Heart left ventricle (tissue), 16 donors: ENCODE measurements around the gene GNAS. TPM values are rescaled to one million over a fixed set of nuclear protein-coding genes. Genes with fewer than 3 reads are reported as not detected.

ENCODE experiments used
- ATAC-seq, 4 donors: fragments of 200-7000 bp; cut with Tn5 transposase; one replicate each; pipeline ENCODE4 v1.9.1; 2020 to 2022; ENCODE audit warnings: moderate library complexity in 4 of 4, mild to moderate bottlenecking in 3 of 4, moderate number of reproducible peaks in 1 of 4
- DNase-seq, 5 donors: peaks; one replicate each; pipeline ENCODE4 v3.0.0-alpha.2; 2020
- H3K27ac ChIP-seq, 12 donors: fragments of 200-600 bp; sonication (generic) in 4 of 12; one replicate each; pipeline versions ENCODE4 v1.5.0 to v1.8.0; 2016 to 2022; ENCODE audit warnings: mild to moderate bottlenecking in 2 of 12
- H3K27me3 ChIP-seq, 9 donors: fragments of 200-600 bp; sonication (generic) in 2 of 9; one replicate each; pipeline versions ENCODE4 v1.5.1 to v1.8.0; 2016 to 2022; ENCODE audit warnings: mild to moderate bottlenecking in 3 of 9
- H3K36me3 ChIP-seq, 9 donors: fragments of 200-600 bp; sonication (generic) in 2 of 9; one replicate each; pipeline versions ENCODE4 v1.5.0 to v1.8.0; 2018 to 2022; ENCODE audit warnings: mild to moderate bottlenecking in 2 of 9
- H3K4me1 ChIP-seq, 12 donors: fragments of 200-600 bp; sonication (generic) in 4 of 12; one replicate each; pipeline versions ENCODE4 v1.5.0 to v1.8.0; 2016 to 2022; ENCODE audit warnings: mild to moderate bottlenecking in 3 of 12
- H3K4me3 ChIP-seq, 12 donors: fragments of 200-600 bp; sonication (generic) in 4 of 12; one replicate each; pipeline versions ENCODE4 v1.5.0 to v1.8.0; 2017 to 2022; ENCODE audit warnings: mild to moderate bottlenecking in 9 of 12, moderate library complexity in 4 of 12
- H3K9me3 ChIP-seq, 12 donors: fragments of 200-600 bp; sonication (generic) in 4 of 12; one replicate each; pipeline versions ENCODE4 v1.5.0 to v1.8.0; 2016 to 2022; ENCODE audit warnings: mild to moderate bottlenecking in 1 of 12
- CTCF ChIP-seq, 12 donors: fragments of 200-600 bp; sonication (generic) in 4 of 12; IDR thresholded peaks; one replicate each; pipeline versions ENCODE4 v1.5.0 to v1.8.0; 2018 to 2022; ENCODE audit warnings: antibody characterized with exemption in 12 of 12, mild to moderate bottlenecking in 5 of 12
- POLR2A ChIP-seq, 2 donors: fragments of 450-650 bp; IDR thresholded peaks; one replicate each; pipeline ENCODE4 v1.6.1; 2017; ENCODE audit warnings: antibody characterized with exemption in 2 of 2, mild to moderate bottlenecking in 2 of 2, moderate library complexity in 2 of 2
- WGBS, 4 donors: extraction: QIAGEN DNeasy Blood & Tissue Kit in 2 of 4; methylation state at CpG; one replicate each; pipeline versions ENCODE4 v1.1.5 to v1.1.7; 2013 to 2018; 5-methylcytosine and 5-hydroxymethylcytosine counted together
- intact Hi-C, 10 donors: fragments of 100-400 bp; cut with DNase I; formaldehyde crosslinking; loops; one replicate each; pipeline versions ENCODE4 v1.11.1 to v1.14.2; 2022
- microRNA counts, 2 donors: library from miRNA; unstranded; fragments of <30 nt; microRNA quantifications; one replicate each; lab custom pipeline; 2016
- microRNA-seq, 4 donors: library from miRNA; unstranded; fragments of <30 nt; microRNA quantifications; one replicate each; pipeline versions ENCODE4 to v1.2.0, GENCODE V29; 2017 to 2020
- polyA plus RNA-seq, 2 donors: library from polyadenylated mRNA; stranded (reverse); fragments of 200-250 nt; gene quantifications; one replicate each; pipeline ENCODE4 v1.2.3, GENCODE V29; 2013
- total RNA-seq, 9 donors: library from RNA; depleted of rRNA in 2 of 9; stranded (reverse); fragments of >200 nt in 2 of 9; fragmentation: NEBNext Ultra II Directional in 3 of 9; extraction: Animal tissue kit (Norgen Biotek cat#: 25700) in 3 of 9; gene quantifications; one replicate each; pipeline versions ENCODE4 v1.1.0 to v1.2.4, GENCODE V29; 2016 to 2023
- donor health status: ischemic (EF 13 %, LVEDD 7.1; RV severe dilation, severe dysfunction).
- donor health status: healthy with polysubstance abuse.
- donor health status: DM: no; HTN: yes; CAD: no.
- donor health status: DM: no; HTN: no; CAD: no.
- donor health status: ischemic (EF 25% LVEDD 6.9; RV normal size, moderate dysfunction).
- donor health status: ischemic (EF 25% LVEDD 5.7; RV mildly dilated, moderate dysfunction).
- donor health status: healthy.
- donor health status: DM: yes; HTN: yes; CAD: no.
- donor health status: ischemic (EF 35%, LVEDD 5.7; RV mildly dilated, moderate dysfunction).
- donor health status: nonischemic (EF 11% LVEDD 7.7; RV severe dilation, severe dysfunction).
- donor health status: DM: yes; HTN: yes; CAD: no.
- donor health status: PGD.
- donor health status: ischemic (EF 29% LVEDD 5.4; RV normal size, mild dysfunction).
- donor health status: nonischemic (EF 23%, LVEDD 6.1; RV moderate dilation, normal function).

GNAS gene
- total and polyA plus RNA-seq, 11 donors = 1,246 to 2,999 (median 1,604) TPM

GRCh38 chr20:58950603-58951002 lies 98.1 kb downstream of the GNAS start:
- TF ChIP-seq POLR2A (IDR thresholded peaks at IDR 0.05) (no peak), CTCF (IDR thresholded peaks at IDR 0.05) (peak in 1 of 12 donors; percentile 18)
- ATAC-seq = no peak
- no peak overlapping the region for H3K4me3 ChIP-seq
- WGBS, 4 donors = 84 to 87% (median 85%) methylated on average over 5 of the region's 5 CpGs
- DNase-seq = no peak
- no peak overlapping the region for H3K27ac ChIP-seq
- intact Hi-C loops = no loop called here
- H3K27me3 ChIP-seq = no peaks in the 10 kb centered on the region
- no peaks in the 10 kb centered on the region for H3K9me3 ChIP-seq
- H3K36me3 ChIP-seq = no peaks in the 10 kb centered on the region
- H3K4me1 ChIP-seq = no peaks in the 10 kb centered on the region

DNA sequence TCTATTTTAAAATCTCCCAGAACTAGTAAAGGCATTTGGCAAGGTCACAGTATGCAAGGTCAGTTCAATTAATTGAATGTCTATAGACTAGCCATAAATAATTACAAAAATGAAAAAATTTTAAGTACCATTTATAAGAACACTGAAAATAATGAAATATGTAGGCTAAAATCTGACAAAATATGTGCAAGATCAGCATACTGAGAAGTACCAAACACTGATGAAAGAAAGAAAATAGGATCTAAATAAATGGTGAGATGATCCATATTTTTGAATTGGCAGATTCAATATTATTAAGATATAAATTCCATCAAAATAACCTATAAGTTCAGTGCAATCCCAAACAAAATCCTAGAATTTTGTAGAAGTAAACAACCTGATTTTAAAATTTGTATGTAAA lies 100.5 kb downstream of the GNAS start:
- H3K9me3 ChIP-seq = no peaks in the 10 kb centered on the region

DNA sequence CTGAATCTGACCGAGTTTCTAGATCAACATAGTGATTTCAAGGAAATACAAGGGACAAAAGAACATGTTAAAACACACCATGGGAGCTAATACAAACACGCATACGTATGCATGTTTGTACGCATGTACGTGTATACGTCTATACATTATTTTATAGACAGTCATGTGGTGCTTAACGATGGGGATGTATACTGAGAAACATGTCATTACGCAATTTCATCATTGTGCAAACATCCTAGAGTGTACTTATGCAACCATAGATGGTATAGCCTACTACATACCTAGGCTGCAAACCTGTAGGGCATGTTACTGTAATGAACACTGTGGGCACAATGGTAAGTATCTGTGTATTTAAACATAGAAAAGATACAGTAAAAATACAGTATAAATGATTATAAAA lies 103.6 kb downstream of the GNAS start:
- Histone ChIP-seq H3K27ac (no peak overlapping the region), H3K4me1 (no peaks in the 10 kb centered on the region), H3K4me3 (no peak overlapping the region), H3K27me3 (no peaks in the 10 kb centered on the region), H3K36me3 (no peaks in the 10 kb centered on the region), H3K9me3 (no peaks in the 10 kb centered on the region)
- no peak for ATAC-seq
- no peak for DNase-seq
- TF ChIP-seq CTCF (IDR thresholded peaks at IDR 0.05) (no peak), POLR2A (IDR thresholded peaks at IDR 0.05) (no peak)
- WGBS, 4 donors = 87 to 91% (median 90%) methylated on average over 8 of the region's 8 CpGs
- intact Hi-C loops = no loop called here

More for the DNA sequence above, 100.5 kb downstream of the GNAS start:
- TF ChIP-seq CTCF (IDR thresholded peaks at IDR 0.05) (no peak), POLR2A (IDR thresholded peaks at IDR 0.05) (no peak)
- Histone ChIP-seq H3K4me3 (no peak overlapping the region), H3K27me3 (no peaks in the 10 kb centered on the region), H3K4me1 (no peaks in the 10 kb centered on the region), H3K36me3 (no peaks in the 10 kb centered on the region), H3K27ac (no peak overlapping the region)
- DNase-seq (no peak), ATAC-seq (no peak)
- intact Hi-C loops = no loop called here

- peaks cover 0 to 9% (median 0%) of the 10 kb centered on the region in 12 donors for H3K9me3 ChIP-seq
- DNase-seq (no peak), ATAC-seq (no peak)
- TF ChIP-seq POLR2A (IDR thresholded peaks at IDR 0.05) (no peak), CTCF (IDR thresholded peaks at IDR 0.05) (no peak)
- no peak overlapping the region for H3K27ac ChIP-seq
- no peaks in the 10 kb centered on the region for H3K36me3 ChIP-seq
- intact Hi-C loops = no loop called here
- WGBS, 4 donors = 65 to 79% (median 73%) methylated on average over 6 of the region's 6 CpGs
- no peaks in the 10 kb centered on the region for H3K4me1 ChIP-seq
- H3K4me3 ChIP-seq = no peak overlapping the region
- no peaks in the 10 kb centered on the region for H3K27me3 ChIP-seq
Observed at GRCh38 chr20:58959652-58960051, 107.1 kb downstream of the GNAS start.

MicroRNAs within 50 kb of the gene (microRNA counts, 767-probe panel; counts per million panel counts)
- microRNA hsa-miR-296-3p (lab: Ali Mortazavi, UCI) = 0 to 71.6 counts per million in 2 donors
- 3,212 to 3,236 counts per million in 2 donors for microRNA hsa-miR-296-5p (lab: Ali Mortazavi, UCI)
- microRNA hsa-miR-298 (lab: Ali Mortazavi, UCI) = 0 to 71.6 counts per million in 2 donors

Small RNA genes lying within 50 kb of the gene (microRNA-seq; reads per million reads assigned to microRNA genes)
- gene MIR298 = 0 to 0.13 (median 0) reads per million in 4 donors

Other genes with a start within 250 kb of the GNAS start
- 10 to 100 TPM; 14.6 to 38.9 (median 25.6) TPM for gene STX16, start 201.4 kb upstream of the GNAS start, total RNA-seq
- gene STX16, start 201.4 kb upstream of the GNAS start, polyA plus RNA-seq = 10 to 100 TPM; 23.0 to 28.9 TPM
- gene NPEPL1, start 159.9 kb upstream of the GNAS start, total RNA-seq = 10 to 100 TPM; 18.5 to 33.4 (median 30.1) TPM
- gene NPEPL1, start 159.9 kb upstream of the GNAS start, polyA plus RNA-seq = 10 to 100 TPM; 18.1 to 32.5 TPM
- under 1 TPM in 7 of 9 donors, not detected in 2; 0.22 to 0.79 (median 0.29) TPM for gene GNAS-AS1, start 1.8 kb upstream of the GNAS start, total RNA-seq
- gene GNAS-AS1, start 1.8 kb upstream of the GNAS start, polyA plus RNA-seq = under 1 TPM; 0.17 to 0.91 TPM
- gene NELFCD, start 128.5 kb downstream of the GNAS start, total RNA-seq = 10 to 100 TPM; 21.7 to 43.8 (median 27.7) TPM
- gene NELFCD, start 128.5 kb downstream of the GNAS start, polyA plus RNA-seq = 10 to 100 TPM; 21.9 to 24.4 TPM
- 100 to 1,000 TPM in 8 of 9 donors, 10 to 100 TPM in 1; 97.8 to 482 (median 138) TPM for gene CTSZ, start 154.5 kb downstream of the GNAS start, total RNA-seq
- 100 to 1,000 TPM in 1 of 2 donors, 10 to 100 TPM in 1; 92.2 to 122 TPM for gene CTSZ, start 154.5 kb downstream of the GNAS start, polyA plus RNA-seq
- under 1 TPM; 0.07 to 0.64 (median 0.25) TPM for gene TUBB1, start 166.7 kb downstream of the GNAS start, total RNA-seq
- gene TUBB1, start 166.7 kb downstream of the GNAS start, polyA plus RNA-seq = under 1 TPM in 1 of 2 donors, not detected in 1; 0.17 TPM
- gene ATP5F1E, start 179.6 kb downstream of the GNAS start, total RNA-seq = 100 to 1,000 TPM in 7 of 9 donors, 10 to 100 TPM in 2; 38.5 to 153 (median 116) TPM
- 100 to 1,000 TPM in 1 of 2 donors, 10 to 100 TPM in 1; 66.4 to 130 TPM for gene ATP5F1E, start 179.6 kb downstream of the GNAS start, polyA plus RNA-seq
- gene PRELID3B, start 190.1 kb downstream of the GNAS start, total RNA-seq = 10 to 100 TPM; 34.6 to 51.0 (median 43.7) TPM
- 10 to 100 TPM; 14.1 to 39.6 TPM for gene PRELID3B, start 190.1 kb downstream of the GNAS start, polyA plus RNA-seq